ENCODE results near the gene GALNT17.
"Not testable (repeated sequence)": the region's sequence is repeated elsewhere in the genome, so short reads cannot be mapped to it uniquely, and the experiment has no call there.

GALNT17 gene

DNA sequence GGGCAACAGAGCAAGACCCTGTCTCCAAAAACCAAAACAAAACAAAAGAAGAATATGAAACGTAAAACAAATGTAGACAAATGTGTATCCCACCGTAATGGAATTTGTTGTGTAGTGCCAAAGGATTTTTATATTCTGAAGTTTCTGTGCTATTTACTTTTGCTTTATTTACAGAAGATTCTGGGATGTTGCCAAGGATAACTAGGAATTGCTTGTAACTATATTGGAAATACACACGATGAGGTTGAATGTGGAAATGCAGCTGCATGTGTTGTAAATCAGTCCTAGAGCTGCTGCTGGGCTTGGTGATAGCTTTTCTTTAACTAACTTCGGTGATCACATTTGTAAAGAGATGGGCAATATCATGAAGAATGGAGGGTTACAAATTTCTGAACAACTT lies 39.5 kb downstream of the GALNT17 start:
- no peak for ATAC-seq

DNA sequence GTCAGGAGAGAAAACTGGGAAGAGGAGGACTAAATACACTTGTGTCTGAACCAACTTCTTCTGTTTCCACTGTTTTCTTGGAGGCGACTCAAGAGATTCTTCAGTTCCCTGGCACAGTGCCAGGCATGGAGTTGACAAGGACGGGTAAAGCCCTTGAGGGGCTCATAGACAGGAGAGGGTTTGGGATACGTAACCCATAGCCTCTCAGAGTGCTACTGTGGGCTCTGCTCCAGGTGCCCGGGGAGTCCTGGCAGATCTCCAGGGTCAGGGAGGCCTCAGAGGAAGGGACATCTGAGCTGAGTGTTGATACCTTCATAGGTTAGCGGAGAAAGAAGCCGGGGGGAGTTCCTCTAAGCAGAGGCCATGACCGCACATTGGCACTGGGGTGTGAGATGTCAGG lies 42.0 kb downstream of the GALNT17 start:
- ATAC-seq: no peak

DNA sequence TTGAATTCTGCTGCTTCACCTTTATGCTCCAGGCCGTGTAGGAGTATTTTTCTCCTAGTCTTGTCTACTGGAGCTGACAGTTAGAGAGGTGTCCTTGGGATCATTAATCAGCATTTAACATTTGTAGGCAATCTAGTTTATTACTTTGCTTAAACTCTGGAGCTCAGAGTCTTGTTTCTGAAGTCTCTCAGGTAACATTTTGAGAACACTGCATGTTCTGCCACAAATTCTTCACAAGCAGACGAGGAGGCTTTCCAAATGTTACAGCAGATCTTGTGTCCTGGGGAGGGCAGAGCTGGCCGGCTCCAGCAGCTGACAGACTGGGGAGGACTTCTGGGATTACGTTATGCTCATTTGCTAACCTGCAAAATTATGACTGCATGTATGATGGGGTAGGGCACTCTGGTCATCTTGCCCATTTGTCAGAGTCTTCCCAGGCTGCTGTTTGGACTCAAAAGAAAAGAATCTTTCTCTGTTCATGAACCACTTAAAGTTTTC lies 50.5 kb downstream of the GALNT17 start:
- ATAC-seq: no peak

DNA sequence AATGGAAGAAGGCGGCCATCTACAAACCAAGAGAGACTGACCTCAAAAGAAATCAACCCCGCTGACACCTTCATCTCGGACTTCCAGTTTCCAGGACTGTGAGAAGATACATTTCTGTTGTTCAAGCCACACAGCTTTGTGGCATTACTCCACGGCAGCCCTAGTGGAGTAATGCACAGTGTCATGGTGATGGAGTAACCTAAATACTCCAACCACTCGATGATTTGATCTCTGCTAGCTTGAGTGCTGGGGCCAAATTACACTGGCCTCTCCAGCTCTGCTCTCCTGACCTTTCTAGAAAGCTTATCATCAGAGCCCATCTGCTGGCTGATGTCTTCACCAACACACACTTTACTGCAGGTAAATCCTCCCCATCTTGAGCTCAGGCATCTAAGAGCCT lies 52.2 kb downstream of the GALNT17 start:
- ATAC-seq: no peak

GRCh38 chr7:71184609-71185008 lies 52.7 kb downstream of the GALNT17 start:
- ATAC-seq: no peak

DNA sequence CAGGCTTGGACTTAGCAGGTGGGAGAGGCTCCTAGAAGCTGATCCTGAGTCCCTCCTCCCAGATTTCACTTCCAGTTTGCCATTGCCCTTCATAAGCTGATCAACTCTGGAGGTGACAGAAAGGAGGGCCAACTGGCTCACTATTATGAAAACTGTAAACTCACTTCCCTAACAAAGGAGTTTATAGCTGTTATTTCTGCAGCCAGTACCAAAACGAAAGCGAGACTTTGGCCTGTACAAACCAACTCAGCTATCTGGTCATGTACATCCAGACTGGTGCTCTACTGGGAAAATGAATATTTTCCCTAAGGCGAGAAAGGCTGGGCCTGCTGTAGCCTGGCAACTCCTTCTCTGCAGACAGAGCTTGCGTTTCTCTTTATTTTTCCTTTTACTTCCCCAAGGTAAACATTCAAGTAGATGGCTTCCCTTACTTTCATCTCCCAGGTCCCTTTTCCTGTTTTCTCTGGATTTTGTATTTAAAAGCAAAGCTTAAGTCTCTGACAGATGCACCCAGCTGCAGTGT lies 54.7 kb downstream of the GALNT17 start:
- ATAC-seq: no peak

DNA sequence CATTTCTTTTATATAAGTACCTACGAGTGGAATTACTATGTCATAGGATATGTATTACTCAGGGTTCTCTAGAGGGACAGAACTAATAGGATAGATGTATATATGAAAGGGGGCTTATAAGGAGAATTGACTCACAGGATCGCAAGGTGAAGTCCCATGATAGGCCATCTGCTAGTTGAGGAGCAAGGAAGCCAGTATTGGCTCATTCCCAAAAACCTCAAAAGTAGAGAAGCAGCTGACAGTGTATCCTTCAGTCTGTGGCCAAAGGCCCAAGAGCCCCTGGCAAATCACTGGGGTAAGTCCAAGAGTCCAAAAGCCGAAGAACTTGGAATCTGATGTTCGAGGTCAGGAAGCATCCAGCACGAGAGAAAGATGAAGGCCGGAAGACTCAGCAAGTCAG lies 59.8 kb downstream of the GALNT17 start:
- ATAC-seq: no peak

DNA sequence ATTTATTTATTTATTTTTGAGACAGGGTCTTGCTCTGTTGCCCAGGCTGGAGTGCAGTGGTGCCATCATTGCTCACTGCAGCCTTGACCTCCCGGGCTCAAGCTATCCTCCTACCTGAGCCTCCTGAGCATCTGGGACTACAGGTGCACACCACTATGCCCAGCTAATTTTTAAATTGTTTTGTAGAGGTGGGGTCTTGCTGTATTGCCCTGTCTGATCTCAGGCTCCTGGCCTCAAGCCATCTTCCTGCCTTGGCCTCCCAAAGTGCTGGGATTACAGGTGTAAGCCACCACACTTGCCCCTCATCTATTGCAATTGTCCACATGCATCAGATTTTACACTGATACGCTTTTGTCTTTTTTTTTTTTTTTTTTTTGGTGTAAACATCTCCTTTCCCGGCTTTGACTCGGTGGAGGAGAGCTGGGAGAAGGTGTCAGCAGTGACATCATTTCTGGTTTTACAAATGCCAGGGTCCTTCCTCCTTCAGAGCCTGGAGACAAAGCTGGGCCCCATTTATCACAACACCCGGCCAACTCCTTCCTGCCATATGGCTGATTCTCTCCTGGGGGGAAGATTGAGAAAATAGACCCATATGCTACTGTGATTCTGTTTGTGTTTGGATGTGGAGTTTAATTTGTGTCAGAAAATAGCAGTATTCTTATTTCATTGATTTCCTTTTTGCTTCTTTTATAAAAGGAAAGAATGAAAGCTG lies 61.3 kb downstream of the GALNT17 start:
- ATAC-seq: no peak

DNA sequence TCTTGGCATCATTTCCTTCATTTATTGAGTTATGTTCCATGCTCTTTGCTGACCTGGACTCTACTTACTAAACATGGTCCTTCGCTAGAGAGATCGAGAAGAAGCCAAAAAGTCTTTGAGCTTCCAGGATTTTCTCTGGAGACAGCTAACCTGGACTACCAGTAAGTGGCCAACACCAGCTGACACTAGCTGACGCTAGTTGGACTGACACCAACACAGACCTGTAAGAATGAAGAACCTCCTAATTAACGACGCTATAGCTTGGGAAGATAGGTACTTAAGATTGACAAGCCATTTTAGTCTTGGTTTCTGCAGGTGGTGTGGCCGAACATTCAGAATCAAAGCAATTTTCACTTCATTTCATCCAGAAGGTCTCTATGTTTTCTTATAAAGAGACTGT lies 66.4 kb downstream of the GALNT17 start:
- ATAC-seq: no peak

DNA sequence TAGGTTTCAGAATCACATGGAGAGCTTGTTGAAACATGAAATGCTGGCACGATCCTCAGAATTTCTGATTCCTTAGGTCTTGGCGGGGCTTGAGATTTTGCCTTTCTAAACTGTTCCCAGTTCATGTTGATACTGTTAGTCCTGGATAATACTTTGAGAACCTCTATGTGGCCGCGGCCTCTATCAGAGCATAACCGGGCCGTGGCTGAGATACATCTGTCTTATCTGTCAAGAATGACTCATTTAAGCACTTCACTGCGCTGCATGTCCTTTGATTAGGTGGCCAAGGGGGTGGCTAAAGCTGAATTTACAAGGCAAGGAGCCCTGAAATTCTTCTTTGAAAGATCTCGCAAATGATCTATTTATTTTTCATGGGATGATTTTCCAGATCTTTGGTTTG lies 66.9 kb downstream of the GALNT17 start:
- no peak for ATAC-seq

GRCh38 chr7:71206184-71206583 lies 74.2 kb downstream of the GALNT17 start:
- no peak for ATAC-seq

GRCh38 chr7:71208881-71209280 lies 76.9 kb downstream of the GALNT17 start:
- no peak for ATAC-seq

DNA sequence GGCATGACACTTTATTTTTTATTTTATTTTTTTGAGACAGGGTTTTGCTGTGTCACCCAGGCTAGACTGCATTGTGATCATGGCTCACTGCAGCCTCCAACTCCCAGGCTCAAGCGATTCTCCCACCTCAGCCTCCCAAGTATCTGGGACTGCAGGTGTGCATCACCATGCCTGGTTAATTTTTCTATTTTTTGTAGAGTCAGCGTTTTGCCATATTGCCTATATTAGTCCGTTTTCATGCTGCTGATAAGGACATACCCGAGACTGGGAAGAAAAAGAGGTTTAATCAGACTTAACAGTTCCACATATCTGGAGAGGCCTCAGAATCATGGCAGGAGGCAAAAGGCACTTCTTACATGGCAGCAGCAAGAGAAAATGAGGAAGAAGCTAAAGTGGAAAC lies 77.5 kb downstream of the GALNT17 start:
- not testable (repeated sequence) for ATAC-seq

- no peak for ATAC-seq
These were observed 78.3 kb downstream of the GALNT17 start for GRCh38 chr7:71210220-71210619.

DNA sequence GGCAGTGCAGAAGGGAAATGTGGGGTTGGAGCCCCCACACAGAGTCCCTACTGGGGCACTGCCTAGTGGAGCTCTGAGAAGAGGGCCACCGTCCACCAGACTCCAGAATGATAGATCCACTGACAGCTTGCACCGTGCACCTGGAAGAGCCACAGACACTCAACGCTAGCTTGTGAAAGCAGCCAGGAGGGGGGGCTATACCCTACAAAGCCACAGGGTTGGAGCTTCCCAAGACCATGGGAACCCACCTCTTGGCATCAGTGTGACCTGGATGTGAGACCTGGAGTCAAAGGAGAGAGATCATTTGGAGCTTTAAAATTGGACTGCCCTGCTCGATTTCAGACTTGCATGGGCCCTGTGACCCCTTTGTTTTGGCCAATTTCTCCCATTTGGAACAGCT lies 80.5 kb downstream of the GALNT17 start:
- not testable (repeated sequence) for ATAC-seq

DNA sequence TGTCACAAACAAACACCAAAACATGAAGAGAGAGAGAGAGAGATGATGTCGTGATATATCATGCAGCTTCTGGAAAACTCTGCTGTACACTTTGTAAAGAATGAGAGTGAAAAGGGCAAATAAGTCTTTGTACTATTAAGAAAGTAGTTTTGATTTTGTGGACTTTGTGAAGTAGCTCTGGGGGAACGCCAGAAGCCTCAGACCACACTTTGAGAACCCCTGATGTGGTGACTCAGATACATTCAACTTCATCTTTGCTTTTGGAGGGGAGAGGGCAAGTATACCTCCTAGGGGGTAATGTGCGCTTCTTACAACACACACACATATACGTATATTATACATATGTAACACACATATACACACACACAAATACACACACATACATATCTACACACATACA lies 84.3 kb downstream of the GALNT17 start:
- ATAC-seq: no peak

- ATAC-seq: no peak
These were observed 88.3 kb downstream of the GALNT17 start for GRCh38 chr7:71220210-71220695.

- ATAC-seq: no peak
These were observed 89.1 kb downstream of the GALNT17 start for GRCh38 chr7:71221049-71221448.

DNA sequence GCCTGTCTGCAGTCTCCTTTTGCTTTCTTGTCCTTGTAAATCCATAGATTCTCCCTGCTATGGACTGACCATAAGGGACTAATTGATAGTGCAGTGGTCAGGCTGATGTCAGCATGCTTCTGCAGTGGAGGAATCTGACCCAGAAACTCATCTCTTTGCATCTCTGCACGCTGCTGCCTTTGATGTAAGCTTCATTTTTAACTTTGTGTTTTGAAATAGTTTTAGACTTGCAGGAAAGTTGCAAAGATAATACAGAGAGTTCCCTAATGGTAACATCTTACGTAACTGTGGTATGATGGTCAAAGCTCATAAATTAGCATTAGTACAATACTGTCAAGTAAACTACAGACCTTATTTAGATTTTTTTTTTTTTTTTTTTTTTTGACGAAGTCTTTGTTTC lies 89.6 kb downstream of the GALNT17 start:
- no peak for ATAC-seq

GRCh38 chr7:71227126-71227525 lies 95.2 kb downstream of the GALNT17 start:
- ATAC-seq: no peak

GRCh38 chr7:71229148-71229547 lies 97.2 kb downstream of the GALNT17 start:
- no peak for ATAC-seq

GRCh38 chr7:71229699-71230098 lies 97.8 kb downstream of the GALNT17 start:
- no peak for ATAC-seq

GRCh38 chr7:71235253-71235652 lies 103.3 kb downstream of the GALNT17 start:
- ATAC-seq: no peak

DNA sequence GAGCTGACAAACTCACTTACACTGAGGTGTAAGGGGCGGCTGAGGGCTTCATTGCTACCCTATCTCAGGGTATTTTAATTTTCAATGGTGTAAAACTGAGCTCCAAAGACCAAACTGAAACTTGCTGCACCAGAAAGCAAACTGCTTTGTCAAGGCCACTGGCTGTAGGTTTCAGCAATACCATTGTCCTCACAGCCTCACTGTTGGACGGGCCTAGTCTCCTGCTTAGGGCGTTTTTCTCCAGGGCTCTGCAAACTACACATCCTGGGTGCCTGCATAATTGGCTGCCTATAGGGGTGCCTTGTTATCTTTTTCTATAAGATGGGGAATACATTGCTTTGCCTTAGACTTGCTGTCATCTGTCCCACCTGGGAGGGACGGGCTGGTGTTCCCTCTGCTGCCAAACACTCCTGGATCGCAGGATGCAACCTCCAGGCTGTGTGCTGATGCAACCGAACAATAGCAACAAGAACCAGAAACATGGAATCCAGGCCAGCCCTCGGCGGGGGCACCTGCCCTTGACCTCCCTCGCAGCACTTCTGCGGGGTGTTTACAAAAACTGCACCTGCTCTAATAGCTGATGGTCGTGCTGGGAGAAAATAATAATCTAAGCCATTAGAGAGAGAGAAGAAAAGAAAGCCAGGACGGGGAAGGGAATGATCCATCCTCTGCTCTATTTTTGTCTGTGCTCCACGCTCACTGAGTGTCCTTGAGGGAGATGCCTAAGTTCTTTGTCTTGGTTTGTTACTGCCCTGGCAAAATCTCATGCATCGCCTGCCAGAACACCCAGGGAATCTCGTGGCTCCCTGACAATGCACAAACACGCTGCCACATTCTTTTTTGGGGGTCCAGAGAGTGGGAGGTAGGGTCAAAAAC lies 104.5 kb downstream of the GALNT17 start:
- no peak for ATAC-seq
